Panc1 (cell line): ENCODE data around the gene CNTF. TPM values are rescaled to one million over a fixed set of nuclear protein-coding genes. Genes with fewer than 3 reads are reported as not detected.

Experiments
- ATAC-seq: fragments of 200-7000 bp; cut with Tn5 transposase; 2 replicates; pipeline ENCODE4 v1.9.1; 2020; ENCODE audit warnings: mild to moderate bottlenecking, moderate library complexity
- BruUV-seq: library from RNA; stranded (reverse); fragments of 400-500 nt; replicated peaks from 2 replicates; lab custom pipeline; 2021; lab: Mats Ljungman, UMichigan
- CTCF ChIA-PET: fragments of 300-600 bp; sonication (Branson Sonifier 250); formaldehyde crosslinking; loops from one replicate; lab custom pipeline; 2022; ENCODE audit warnings: antibody characterized with exemption; lab: Charles Lee
- POLR2A ChIA-PET: fragments of 300-600 bp; sonication (Branson Sonifier 250); formaldehyde crosslinking; loops from one replicate; lab custom pipeline; 2022; ENCODE audit warnings: antibody characterized with exemption; lab: Charles Lee
- DNase-seq: peaks from one replicate; pipeline ENCODE4 v3.0.0-alpha.2; 2010; ENCODE audit warnings: low read depth, low spot score
- H3K27ac ChIP-seq: 2 replicates; pipeline ENCODE4 v1.5.1; 2011; ENCODE audit warnings: mild to moderate bottlenecking, low read length, inconsistent platforms
- H3K27me3 ChIP-seq: fragments of 200-500 bp; sonication (Bioruptor generic); 2 replicates; pipeline ENCODE4 v1.6.0; 2014; ENCODE audit warnings: low read length, inconsistent platforms; ENCODE audit not compliant: control insufficient read depth, insufficient read depth
- H3K36me3 ChIP-seq: fragments of 200-500 bp; sonication (Bioruptor generic); 2 replicates; pipeline ENCODE4 v1.5.1; 2014; ENCODE audit warnings: inconsistent platforms, mild to moderate bottlenecking, low read length, moderate library complexity; ENCODE audit not compliant: control insufficient read depth, insufficient read depth
- H3K4me1 ChIP-seq: 2 replicates; pipeline ENCODE4 v1.5.1; 2011; ENCODE audit warnings: inconsistent platforms, mild to moderate bottlenecking, low read length, moderate library complexity; ENCODE audit not compliant: control insufficient read depth, insufficient read depth
- H3K4me3 ChIP-seq, 2 experiments: 2 replicates each; pipeline ENCODE4 v1.5.1; 2011 to 2012; ENCODE audit warnings: low read depth in 2 of 2, low read length in 2 of 2, mild to moderate bottlenecking in 2 of 2, inconsistent platforms in 1 of 2, moderate library complexity in 1 of 2
- H3K9me3 ChIP-seq: fragments of 200-500 bp; sonication (Bioruptor generic); 2 replicates; pipeline ENCODE4 v1.5.1; 2014; ENCODE audit warnings: low read depth, mild to moderate bottlenecking, inconsistent platforms, low read length, moderate library complexity; ENCODE audit not compliant: control insufficient read depth, insufficient read depth
- CTCF ChIP-seq: fragments of 450-650 bp; IDR thresholded peaks from 2 replicates; pipeline ENCODE4 v1.5.1; 2017; ENCODE audit warnings: mild to moderate bottlenecking
- POLR2AphosphoS5 ChIP-seq: IDR thresholded peaks from 2 replicates; pipeline ENCODE4 v1.6.1; 2012; ENCODE audit warnings: mild to moderate bottlenecking, low read depth, low read length, moderate library complexity
- REST ChIP-seq, 2 experiments: IDR thresholded peaks; 2 replicates each; pipeline ENCODE4 v1.6.1; 2011 to 2012; ENCODE audit warnings: low read depth in 2 of 2, control low read depth in 1 of 2, low read length in 1 of 2, mild to moderate bottlenecking in 1 of 2, moderate library complexity in 1 of 2; ENCODE audit not compliant: insufficient read depth in 1 of 2
- SIN3A ChIP-seq: IDR thresholded peaks from 2 replicates; pipeline ENCODE4 v1.6.1; 2012; ENCODE audit warnings: low read depth, mild to moderate bottlenecking, low read length, moderate library complexity, borderline replicate concordance; ENCODE audit not compliant: insufficient read depth
- TCF7L2 ChIP-seq: IDR thresholded peaks from 2 replicates; pipeline ENCODE4 v1.6.1; 2011; ENCODE audit warnings: mild to moderate bottlenecking, low read depth, low read length, inconsistent platforms
- in situ Hi-C: cut with HindIII; loops from 2 replicates; pipeline ENCODE4 v1.10.0; 2016; ENCODE audit warnings: low sequenced_read_pairs, low pct_unique_long_range_greater_than_20kb
- intact Hi-C: fragments of 100-400 bp; cut with micrococcal nuclease; formaldehyde crosslinking; loops from one replicate; pipeline ENCODE4 v1.10.0; 2022; ENCODE audit not compliant: unreplicated experiment
- total RNA-seq: library from RNA; stranded (reverse); gene quantifications from one replicate; pipeline ENCODE4 v1.2.1, GENCODE V29; 2021; ENCODE audit not compliant: unreplicated experiment

The CNTF gene
- total RNA-seq, 1 experiment from 2014 or later, result 3.0 TPM

- DNase-seq (peak; percentile 22), ATAC-seq (no peak)
- intact Hi-C loops (loop anchor here (10.0 kb wide), 1 partner anchor 101 kb away; no protein-coding TSS in a partner anchor), in situ Hi-C loops (no loop called here)
- CTCF ChIA-PET, result no interaction called here
- Histone ChIP-seq H3K27ac (peak overlapping the region; percentile 2), H3K4me1 (peaks cover 21% of the 10 kb centered on the region), H3K4me3 (no peak overlapping the region), H3K9me3 (no peaks in the 10 kb centered on the region), H3K27me3 (no peaks in the 10 kb centered on the region), H3K36me3 (no peaks in the 10 kb centered on the region; the same call in 1 of the 2 replicates)
- POLR2A ChIA-PET, result interaction anchor here (0.7 kb wide), 1 partner anchor 10 kb away, joined by 5 read pairs; no protein-coding TSS in a partner anchor
- BruUV-seq, result no TSS peak
- TF ChIP-seq REST (IDR thresholded peaks at IDR 0.05; ENCODE audit: insufficient read depth in 1 of 2, low read depth in 2 of 2, low read length in 1 of 2), result no peak
- no peak for TF ChIP-seq CTCF
- TF ChIP-seq TCF7L2, result no peak
- no peak for TF ChIP-seq POLR2AphosphoS5
- TF ChIP-seq SIN3A, result no peak
Observed at GRCh38 chr11:58573451-58574104, 48.9 kb upstream of the CNTF start.

GRCh38 chr11:58574881-58575280 is 47.6 kb upstream of the CNTF start:
- Histone ChIP-seq H3K27ac (peak overlapping the region; percentile 31), H3K36me3 (peaks cover 2% of the 10 kb centered on the region; the same call in 1 of the 2 replicates), H3K4me3 (no peak overlapping the region), H3K27me3 (no peaks in the 10 kb centered on the region), H3K4me1 (peaks cover 21% of the 10 kb centered on the region), H3K9me3 (no peaks in the 10 kb centered on the region)
- POLR2A ChIA-PET, result no interaction called here
- no peak for ATAC-seq
- in situ Hi-C loops, result no loop called here
- CTCF ChIA-PET, result interaction anchor here (0.6 kb wide), 1 partner anchor 278 kb away, joined by 4 read pairs; no protein-coding TSS in a partner anchor
- intact Hi-C loops, result loop anchor here (10.0 kb wide), 1 partner anchor 100 kb away; no protein-coding TSS in a partner anchor
- no TSS peak for BruUV-seq
- DNase-seq, result no peak
- TF ChIP-seq POLR2AphosphoS5, result no peak
- TF ChIP-seq REST (IDR thresholded peaks at IDR 0.05; ENCODE audit: insufficient read depth in 1 of 2, low read depth in 2 of 2, low read length in 1 of 2), result no peak
- TF ChIP-seq CTCF, result no peak
- TF ChIP-seq TCF7L2, result no peak
